GM10266 (cell line): ENCODE data around the gene SMIM20.
"Not testable (repeated sequence)": the region's sequence is repeated elsewhere in the genome, so short reads cannot be mapped to it uniquely, and the experiment has no call there.

Experiments used
- DNase-seq: peaks from one replicate; pipeline ENCODE4 v3.0.0; 2012; ENCODE audit errors: extremely low spot score
- TF ChIP-seq, protein P1 (sequence below): IDR thresholded peaks from 2 replicates; pipeline ENCODE4 v1.5.1; 2012; ENCODE audit warnings: mild to moderate bottlenecking, low read depth; ENCODE audit not compliant: control insufficient read depth, insufficient read depth; ENCODE audit errors: missing control alignments

SMIM20 gene

DNA sequence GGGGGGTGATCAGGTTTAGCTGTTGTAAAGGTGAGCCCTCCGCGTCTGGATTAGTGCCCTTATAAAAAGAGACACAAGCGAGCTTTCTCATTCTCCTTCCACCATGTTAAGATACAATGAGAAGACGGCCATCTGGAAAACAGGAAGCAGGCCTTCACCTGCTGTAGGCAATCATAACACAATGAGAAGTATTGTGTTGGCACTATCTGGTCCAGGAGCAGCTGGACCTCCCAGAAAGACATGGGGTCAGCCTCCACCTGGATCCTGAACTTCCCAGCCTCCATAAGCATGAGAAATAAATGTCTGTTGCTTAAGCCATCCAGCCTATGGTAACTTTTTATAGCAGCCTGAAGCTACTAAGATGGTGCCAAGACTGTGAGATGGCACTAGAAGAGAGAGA lies 8.6 kb upstream of the SMIM20 start:
- no peak for DNase-seq
- TF ChIP-seq, protein P1, sequence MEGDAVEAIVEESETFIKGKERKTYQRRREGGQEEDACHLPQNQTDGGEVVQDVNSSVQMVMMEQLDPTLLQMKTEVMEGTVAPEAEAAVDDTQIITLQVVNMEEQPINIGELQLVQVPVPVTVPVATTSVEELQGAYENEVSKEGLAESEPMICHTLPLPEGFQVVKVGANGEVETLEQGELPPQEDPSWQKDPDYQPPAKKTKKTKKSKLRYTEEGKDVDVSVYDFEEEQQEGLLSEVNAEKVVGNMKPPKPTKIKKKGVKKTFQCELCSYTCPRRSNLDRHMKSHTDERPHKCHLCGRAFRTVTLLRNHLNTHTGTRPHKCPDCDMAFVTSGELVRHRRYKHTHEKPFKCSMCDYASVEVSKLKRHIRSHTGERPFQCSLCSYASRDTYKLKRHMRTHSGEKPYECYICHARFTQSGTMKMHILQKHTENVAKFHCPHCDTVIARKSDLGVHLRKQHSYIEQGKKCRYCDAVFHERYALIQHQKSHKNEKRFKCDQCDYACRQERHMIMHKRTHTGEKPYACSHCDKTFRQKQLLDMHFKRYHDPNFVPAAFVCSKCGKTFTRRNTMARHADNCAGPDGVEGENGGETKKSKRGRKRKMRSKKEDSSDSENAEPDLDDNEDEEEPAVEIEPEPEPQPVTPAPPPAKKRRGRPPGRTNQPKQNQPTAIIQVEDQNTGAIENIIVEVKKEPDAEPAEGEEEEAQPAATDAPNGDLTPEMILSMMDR, result no peak

DNA sequence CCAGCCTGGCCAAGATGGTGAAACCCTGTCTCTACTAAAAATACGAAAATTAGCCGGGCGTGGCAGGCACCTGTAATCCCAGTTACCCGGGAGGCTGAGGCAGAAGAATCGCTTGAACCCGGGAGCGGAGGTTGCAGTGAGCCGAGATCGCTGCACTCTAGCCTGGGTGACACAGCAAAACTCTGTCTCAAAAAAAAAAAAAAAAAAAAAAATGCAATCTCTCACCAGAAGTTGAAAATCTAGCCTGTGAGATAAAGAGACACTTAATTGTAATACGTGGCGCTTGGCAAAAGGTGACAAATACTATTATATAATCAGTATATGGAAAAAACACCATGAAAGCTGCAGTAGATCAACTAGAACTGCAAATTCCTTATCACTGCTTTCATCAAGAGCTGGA lies 7.9 kb upstream of the SMIM20 start:
- DNase-seq, result not testable (repeated sequence)

DNA sequence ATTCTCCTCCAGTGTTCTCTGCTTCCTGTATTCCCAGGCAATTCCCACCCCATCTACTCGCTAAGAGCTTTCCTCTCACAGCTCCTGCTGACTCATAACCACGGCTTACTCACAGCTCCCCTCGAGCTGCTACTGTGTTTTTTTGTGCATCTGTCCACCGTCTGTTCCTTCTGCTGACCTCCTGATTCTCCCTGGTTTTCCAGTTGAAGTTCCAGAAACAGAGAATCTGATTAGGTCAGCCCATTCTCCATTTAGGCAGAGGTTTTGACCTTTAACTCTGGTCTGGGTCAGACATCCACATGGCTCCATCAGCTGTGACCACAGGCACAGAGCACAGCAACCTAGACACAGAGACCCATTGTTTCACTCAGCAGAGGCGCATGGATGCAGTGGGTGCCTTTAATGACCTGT lies 5.5 kb upstream of the SMIM20 start:
- TF ChIP-seq, protein P1, result no peak
- DNase-seq, result no peak

DNA sequence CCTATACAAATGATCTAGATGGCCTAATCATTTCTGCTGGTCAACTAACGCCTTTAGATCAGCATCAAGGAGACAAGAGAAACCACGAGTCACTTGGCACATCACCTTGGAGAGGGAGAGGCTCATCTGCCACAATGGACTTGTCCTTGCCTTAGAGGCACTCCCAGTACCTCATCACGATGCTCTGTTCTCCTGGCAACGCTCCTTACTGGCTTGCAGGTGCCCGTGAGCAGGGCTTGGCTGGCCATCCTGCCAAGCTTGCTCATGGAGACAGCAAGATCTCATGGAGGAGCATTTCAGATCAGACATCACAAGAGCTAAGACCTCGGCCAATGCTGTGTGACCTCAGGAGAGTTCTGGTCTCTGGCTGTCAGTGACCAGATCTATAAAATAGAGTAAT lies 2.7 kb upstream of the SMIM20 start:
- DNase-seq, result no peak

DNA sequence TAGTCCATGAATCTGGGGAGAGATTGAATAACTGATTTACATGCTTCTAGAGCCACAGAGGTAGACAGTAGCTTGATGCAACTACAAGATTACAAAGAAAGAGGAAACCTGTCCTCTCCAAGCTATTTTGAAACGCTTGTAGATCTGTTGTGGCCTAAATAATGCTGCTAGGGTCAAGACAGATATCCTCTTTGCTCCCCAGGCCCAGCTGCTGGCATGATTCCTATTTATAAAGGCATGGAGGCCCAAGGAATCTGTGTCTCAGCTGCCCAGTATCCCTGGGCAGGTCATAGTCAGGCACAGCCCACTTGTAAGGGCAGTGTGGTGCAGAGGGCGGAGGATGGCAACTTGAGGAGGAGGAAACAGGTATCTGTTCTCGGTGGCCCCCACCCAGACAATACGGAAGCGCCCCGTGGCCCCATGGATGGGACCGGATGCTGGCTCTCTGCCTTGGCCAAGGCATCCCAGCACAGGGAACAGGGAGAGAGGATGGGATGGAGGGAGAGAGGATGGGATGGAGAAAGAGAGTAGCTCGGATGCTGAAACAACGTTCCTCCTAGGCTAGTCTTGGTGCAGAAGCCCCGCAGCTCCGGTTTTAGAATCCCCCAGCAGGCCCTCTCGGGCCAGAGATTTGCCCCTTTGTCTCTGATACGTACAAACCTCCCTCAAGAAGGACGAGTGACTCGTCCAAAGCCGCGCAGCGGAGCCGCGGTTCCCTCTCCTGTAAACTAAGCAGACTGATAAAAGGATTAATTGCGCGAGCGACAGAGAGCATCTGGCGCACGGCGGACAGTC lies 767 bp upstream of the SMIM20 start:
- TF ChIP-seq, protein P1, result no peak
- peak; percentile 35 for DNase-seq

More for the DNA sequence above, 2.7 kb upstream of the SMIM20 start:
- TF ChIP-seq, protein P1, result no peak

DNA sequence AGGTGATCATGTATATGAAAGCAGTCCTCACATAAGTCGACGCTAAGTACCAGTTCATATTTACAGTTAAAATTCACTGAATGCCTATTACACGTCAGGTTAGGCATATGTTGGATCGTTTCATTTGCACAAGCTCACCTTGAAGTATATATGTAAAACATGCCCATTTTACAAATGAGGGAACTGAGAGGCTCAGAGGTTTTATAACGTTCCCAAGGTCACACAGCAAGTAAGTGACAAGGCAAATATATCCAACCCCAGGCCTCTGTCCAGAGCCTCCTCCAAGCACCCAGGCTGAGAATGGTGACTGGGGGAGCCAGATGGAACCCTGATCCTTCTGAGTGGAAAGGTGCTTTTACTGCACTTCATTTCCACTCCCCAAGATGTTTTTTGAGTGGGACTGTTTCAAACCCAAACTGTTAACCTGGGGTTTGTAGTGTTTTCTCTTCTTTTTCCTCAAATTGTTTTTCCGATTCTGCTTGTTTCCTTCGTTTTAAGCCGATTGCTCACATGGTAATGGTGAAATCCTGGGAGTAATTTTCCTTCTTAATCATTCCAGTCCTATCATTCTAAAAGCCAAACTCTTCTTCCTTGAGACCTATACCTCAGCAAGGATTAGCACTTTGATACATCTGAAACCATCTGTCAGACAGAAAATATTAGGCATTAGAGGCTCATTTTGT lies 791 bp downstream of the SMIM20 start:
- TF ChIP-seq, protein P1, result no peak
- DNase-seq, result no peak

DNA sequence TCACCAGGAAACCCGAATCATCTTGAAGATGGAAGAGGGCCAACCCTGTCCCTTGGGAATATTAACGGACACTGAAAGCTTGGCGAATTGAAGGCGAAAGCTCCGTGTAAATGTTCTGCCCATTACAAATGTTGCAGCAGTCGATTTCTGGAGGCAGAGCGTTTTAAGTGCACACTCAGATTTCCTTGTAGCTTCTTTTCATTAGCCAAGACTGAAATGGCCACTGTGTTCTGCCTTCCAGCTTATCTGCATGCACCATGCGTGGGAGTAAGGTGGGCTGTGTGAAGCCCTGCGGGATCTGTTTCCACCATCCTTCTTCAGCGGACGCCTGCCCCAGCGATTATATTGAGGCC lies 1.3 kb downstream of the SMIM20 start:
- no peak for DNase-seq
- TF ChIP-seq, protein P1, result no peak

DNA sequence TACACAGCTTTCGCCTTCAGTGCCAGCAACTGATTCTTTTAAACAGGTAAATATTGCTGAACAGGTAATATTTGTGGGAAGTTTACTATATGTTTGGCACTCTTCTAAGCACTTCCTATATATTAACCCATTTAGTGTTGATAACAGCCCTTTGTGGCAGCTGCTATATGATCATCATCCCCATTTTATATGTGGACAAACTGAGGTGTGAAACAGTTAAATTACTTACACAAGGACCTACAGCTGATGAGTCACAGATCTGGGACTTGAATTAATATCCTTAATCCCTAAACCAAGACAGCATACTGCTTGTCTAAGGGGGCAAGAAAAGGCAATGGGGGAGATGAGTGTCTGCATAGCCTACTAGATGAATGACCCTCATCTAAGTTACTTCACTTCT lies 2.9 kb downstream of the SMIM20 start:
- DNase-seq, result no peak
- TF ChIP-seq, protein P1, result no peak
